ENCODE measurements around the gene TMEM40. TPM values are rescaled to one million over a fixed set of nuclear protein-coding genes. Genes with fewer than 3 reads are reported as not detected.

The TMEM40 gene
- total and polyA plus RNA-seq, 7 donors, result 0.30 to 4.4 (median 0.59) TPM

DNA sequence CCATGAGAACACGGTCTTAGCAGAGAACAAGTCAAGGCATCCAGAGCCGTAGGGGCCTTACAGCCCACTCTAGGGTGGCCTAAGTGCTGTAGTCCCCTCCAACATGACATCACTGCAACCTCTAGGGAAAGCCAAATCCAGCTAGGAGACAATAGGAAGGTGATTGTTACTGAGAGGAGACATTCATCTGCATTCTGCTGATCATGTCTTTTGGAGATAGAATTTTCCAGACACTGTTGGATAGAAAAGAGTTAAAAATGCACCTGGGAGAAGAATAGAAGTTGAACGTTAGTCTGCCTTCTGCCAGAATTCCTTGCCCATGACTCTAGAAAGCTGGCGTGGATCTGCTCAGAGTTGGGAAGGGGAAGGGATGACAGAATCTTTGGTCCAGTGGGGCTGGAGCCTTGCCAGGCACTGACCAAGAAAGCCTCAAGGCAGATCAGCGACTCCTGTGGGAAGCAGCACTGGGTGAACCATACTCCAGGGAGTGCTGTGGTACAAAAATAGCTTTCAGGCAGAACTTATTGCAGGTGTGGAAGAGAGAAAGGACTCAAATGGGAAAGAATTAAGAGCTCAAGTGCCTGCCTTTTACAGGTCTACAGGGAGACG, 50.4 kb downstream of the TMEM40 start:
- H3K27ac ChIP-seq, result no peak overlapping the region
- no peak overlapping the region for H3K4me3 ChIP-seq
- ATAC-seq (peak; percentile 37 to 56 (median 53)), DNase-seq (peak; percentile 56 to 73)
- H3K27me3 ChIP-seq (ENCODE audit: insufficient read depth in 3 of 3, low read length in 2 of 3), result no peaks in the 10 kb centered on the region
- no peaks in the 10 kb centered on the region for H3K36me3 ChIP-seq (ENCODE audit: insufficient read depth in 1 of 2, low read depth in 1 of 2)
- WGBS, 3 donors, result 42 to 54% (median 46%) methylated on average over 6 of the region's 6 CpGs
- H3K9me3 ChIP-seq, result no peaks in the 10 kb centered on the region
- TF ChIP-seq, protein P1, sequence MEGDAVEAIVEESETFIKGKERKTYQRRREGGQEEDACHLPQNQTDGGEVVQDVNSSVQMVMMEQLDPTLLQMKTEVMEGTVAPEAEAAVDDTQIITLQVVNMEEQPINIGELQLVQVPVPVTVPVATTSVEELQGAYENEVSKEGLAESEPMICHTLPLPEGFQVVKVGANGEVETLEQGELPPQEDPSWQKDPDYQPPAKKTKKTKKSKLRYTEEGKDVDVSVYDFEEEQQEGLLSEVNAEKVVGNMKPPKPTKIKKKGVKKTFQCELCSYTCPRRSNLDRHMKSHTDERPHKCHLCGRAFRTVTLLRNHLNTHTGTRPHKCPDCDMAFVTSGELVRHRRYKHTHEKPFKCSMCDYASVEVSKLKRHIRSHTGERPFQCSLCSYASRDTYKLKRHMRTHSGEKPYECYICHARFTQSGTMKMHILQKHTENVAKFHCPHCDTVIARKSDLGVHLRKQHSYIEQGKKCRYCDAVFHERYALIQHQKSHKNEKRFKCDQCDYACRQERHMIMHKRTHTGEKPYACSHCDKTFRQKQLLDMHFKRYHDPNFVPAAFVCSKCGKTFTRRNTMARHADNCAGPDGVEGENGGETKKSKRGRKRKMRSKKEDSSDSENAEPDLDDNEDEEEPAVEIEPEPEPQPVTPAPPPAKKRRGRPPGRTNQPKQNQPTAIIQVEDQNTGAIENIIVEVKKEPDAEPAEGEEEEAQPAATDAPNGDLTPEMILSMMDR (IDR thresholded peaks at IDR 0.05), result peak; percentile 20
- H3K4me1 ChIP-seq, result peaks cover 11% of the 10 kb centered on the region
- intact Hi-C loops (cut with DNase I), result loop anchor here in 1 of 2 donors (5.0 kb wide), 1 partner anchor 184 kb away; no protein-coding TSS in a partner anchor

DNA sequence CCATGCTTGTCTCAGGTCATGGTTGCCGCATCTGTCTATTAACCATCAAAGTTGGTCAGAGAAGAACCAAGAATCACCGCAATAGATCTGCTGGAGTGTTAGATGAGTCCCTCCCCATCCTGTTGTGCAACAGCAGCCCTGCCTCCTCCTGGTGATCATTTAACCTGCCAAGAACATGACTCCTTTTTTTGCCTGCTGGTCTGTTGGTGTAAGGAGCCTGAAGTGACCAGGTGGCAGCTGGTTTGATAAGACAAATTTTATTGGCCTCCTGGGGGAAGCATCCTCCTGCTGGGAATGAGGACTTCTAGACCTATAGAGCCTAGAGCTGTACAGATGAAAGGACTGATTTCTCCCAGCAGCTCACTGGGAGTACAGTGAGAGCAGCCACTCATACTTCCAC, 51.6 kb downstream of the TMEM40 start:
- Histone ChIP-seq H3K4me3 (no peak overlapping the region), H3K4me1 (peaks cover 11% of the 10 kb centered on the region), H3K27ac (peak overlapping the region; percentile 15), H3K27me3 (ENCODE audit: insufficient read depth in 3 of 3, low read length in 2 of 3) (no peaks in the 10 kb centered on the region), H3K9me3 (no peaks in the 10 kb centered on the region), H3K36me3 (ENCODE audit: insufficient read depth in 1 of 2, low read depth in 1 of 2) (no peaks in the 10 kb centered on the region)
- peak; percentile 34 to 75 (median 60) for ATAC-seq
- DNase-seq, result peak in 1 of 2 donors; percentile 29
- TF ChIP-seq, protein P1 (IDR thresholded peaks at IDR 0.05), result no peak
- WGBS, 3 donors, result 60 to 81% (median 75%) methylated on average over 2 of the region's 2 CpGs
- intact Hi-C loops (cut with DNase I), result loop anchor here in 1 of 2 donors (2.0 to 5.0 kb wide), 2 partner anchors 91 to 185 kb away; no protein-coding TSS in a partner anchor

DNA sequence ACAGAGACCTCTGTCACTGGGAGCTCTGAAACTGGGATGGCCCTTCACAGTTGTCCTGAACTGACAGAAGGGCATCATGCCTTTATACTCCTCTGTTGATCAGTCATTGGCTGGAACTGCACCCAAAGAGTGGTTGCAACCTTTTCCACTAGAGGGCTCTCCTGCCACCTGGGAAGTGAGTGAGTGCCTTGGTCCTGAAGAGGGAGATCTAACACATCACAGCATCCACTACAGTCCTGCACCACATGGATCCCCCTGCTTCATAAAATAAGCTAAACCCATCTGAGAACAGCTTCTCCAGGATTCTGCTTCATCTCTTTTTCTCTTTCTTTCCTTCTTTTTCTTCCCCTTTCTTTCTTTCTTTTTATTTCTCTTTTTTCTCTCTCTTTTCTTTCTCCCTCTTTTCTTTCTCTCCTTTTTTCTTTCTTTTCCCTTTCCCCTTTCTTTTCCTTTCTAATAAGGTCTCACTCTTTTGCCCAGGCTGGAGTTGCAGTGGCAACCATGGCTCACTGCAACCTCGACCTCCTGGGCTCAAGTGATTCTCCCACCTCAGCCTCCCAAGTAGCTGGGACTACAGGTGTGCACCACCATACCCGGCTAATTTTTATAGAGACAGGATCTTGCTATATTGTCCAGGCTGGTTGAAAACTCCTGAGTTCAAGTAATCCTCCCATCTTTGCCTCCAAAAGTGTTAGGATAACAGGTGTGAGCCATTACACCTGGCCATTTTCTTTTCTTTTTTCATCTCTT, 52.4 kb downstream of the TMEM40 start:
- no peak overlapping the region for H3K4me3 ChIP-seq
- no peaks in the 10 kb centered on the region for H3K36me3 ChIP-seq (ENCODE audit: insufficient read depth in 1 of 2, low read depth in 1 of 2)
- 81 to 88% (median 83%) methylated on average over 2 of the region's 2 CpGs for whole genome bisulfite sequencing, 3 donors
- ATAC-seq (peak; percentile 84 to 93 (median 87)), DNase-seq (peak; percentile 31 to 58)
- H3K4me1 ChIP-seq, result peaks cover 11% of the 10 kb centered on the region
- intact Hi-C loops (cut with DNase I), result loop anchor here in 1 of 2 donors (2.0 to 5.0 kb wide), 2 partner anchors 92 to 186 kb away; no protein-coding TSS in a partner anchor
- peak overlapping the region; percentile 21 for H3K27ac ChIP-seq
- H3K9me3 ChIP-seq, result no peaks in the 10 kb centered on the region
- H3K27me3 ChIP-seq (ENCODE audit: insufficient read depth in 3 of 3, low read length in 2 of 3), result no peaks in the 10 kb centered on the region
- TF ChIP-seq, protein P1 (IDR thresholded peaks at IDR 0.05), result peak; percentile 80

DNA sequence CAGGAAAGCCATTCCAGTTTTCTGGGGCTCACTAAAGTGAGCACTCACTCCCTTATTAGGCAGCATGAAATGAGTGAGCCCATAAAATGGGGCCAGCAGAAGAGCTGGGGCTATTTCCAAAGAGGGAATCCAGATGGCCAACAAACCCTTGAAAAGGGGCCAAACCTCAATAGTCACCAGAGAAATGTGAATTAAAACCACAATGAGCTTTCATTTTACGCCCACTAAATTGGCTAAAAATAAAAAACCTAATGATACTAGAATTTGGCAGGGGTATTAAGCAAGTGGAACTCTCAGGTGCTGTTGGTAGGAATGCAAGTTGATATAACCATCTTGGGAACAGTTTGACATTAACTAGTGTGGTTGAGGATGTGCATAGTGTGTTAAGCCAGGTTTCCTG, 53.1 kb downstream of the TMEM40 start:
- peak overlapping the region; percentile 21 for H3K27ac ChIP-seq
- TF ChIP-seq, protein P1 (IDR thresholded peaks at IDR 0.05), result no peak
- H3K4me3 ChIP-seq, result no peak overlapping the region
- DNase-seq (no peak), ATAC-seq (no peak)
- whole genome bisulfite sequencing, 3 donors, result 67 to 81% (median 73%) methylated on average over 1 of the region's 1 CpG
- H3K36me3 ChIP-seq (ENCODE audit: insufficient read depth in 1 of 2, low read depth in 1 of 2), result no peaks in the 10 kb centered on the region
- intact Hi-C loops (cut with DNase I), result loop anchor here in 1 of 2 donors (2.0 to 5.0 kb wide), 2 partner anchors 93 to 186 kb away; no protein-coding TSS in a partner anchor
- peaks cover 11% of the 10 kb centered on the region for H3K4me1 ChIP-seq
- H3K9me3 ChIP-seq, result no peaks in the 10 kb centered on the region
- H3K27me3 ChIP-seq (ENCODE audit: insufficient read depth in 3 of 3, low read length in 2 of 3), result no peaks in the 10 kb centered on the region
